SU-DHL-6 (cell line): ENCODE data around the gene ARPC1B.

Experiments used
- CTCF ChIP-seq: fragments of 200-600 bp; sonication (generic); IDR thresholded peaks from one replicate; pipeline ENCODE4 v1.5.1; 2017; ENCODE audit warnings: antibody characterized with exemption, mild to moderate bottlenecking, low read length, moderate library complexity; ENCODE audit not compliant: insufficient read depth, poor library complexity, severe bottlenecking
- EZH2phosphoT487 ChIP-seq: fragments of 200-600 bp; sonication (generic), shearing (Covaris generic); conservative IDR thresholded peaks from 2 replicates; pipeline ENCODE4 v1.6.1; 2018; ENCODE audit warnings: mild to moderate bottlenecking, antibody characterized with exemption, low read length, moderate library complexity, mixed read lengths

- TF ChIP-seq CTCF (no peak), EZH2phosphoT487 (no peak)
Observed at GRCh38 chr7:99394188-99394502, 19.6 kb downstream of the ARPC1B start.
